K562 (cell line): ENCODE results near the gene MYOZ3. TPM values are rescaled to one million over a fixed set of nuclear protein-coding genes. Genes with fewer than 3 reads are reported as not detected.

Experiments
- ATAC-seq: fragments of 200-7000 bp; cut with Tn5 transposase; 3 replicates; pipeline ENCODE4 v1.9.1; 2020; ENCODE audit warnings: moderate library complexity
- BruUV-seq: library from RNA; stranded (reverse); fragments of 400-500 nt; replicated peaks from 2 replicates; lab custom pipeline; 2021; lab: Mats Ljungman, UMichigan
- CTCF ChIA-PET: fragments of 300-600 bp; formaldehyde crosslinking; extraction: SDS; loops from one replicate; lab custom pipeline; 2021; ENCODE audit warnings: low intra/inter-chr PET ratio; lab: Yijun Ruan, JAX
- POLR2A ChIA-PET: fragments of 300-600, 350-650 bp; sonication (Branson Sonifier 250); formaldehyde crosslinking; extraction: SDS; loops from one replicate; lab custom pipeline; 2021; ENCODE audit warnings: antibody characterized with exemption, inconsistent platforms; lab: Yijun Ruan, JAX
- DNase-seq, 4 experiments: peaks; one replicate each; pipeline versions ENCODE4 v3.0.0 to v3.0.0-alpha.2; 2011 to 2018; ENCODE audit warnings: low spot score in 3 of 4, mixed read lengths in 3 of 4; ENCODE audit errors: extremely low read depth in 1 of 4
- FAIRE-seq: peaks from 2 replicates; lab custom pipeline; 2011; peaks lifted over from hg19 to GRCh38; lab: Jason Lieb, UNC
- H2AFZ ChIP-seq: 2 replicates; pipeline ENCODE4 v1.6.0; 2011; ENCODE audit warnings: low read depth, low read length, control low read depth, inconsistent platforms
- H3K27ac ChIP-seq: fragments of 200-600 bp; 3 replicates; pipeline ENCODE4 v1.8.0; 2011; ENCODE audit warnings: low read depth, mild to moderate bottlenecking, control low read depth, inconsistent platforms, low read length, moderate library complexity, mixed read lengths; ENCODE audit errors: extremely low read depth
- H3K27me3 ChIP-seq, 2 experiments: fragments of 300-600 bp in 1 of 2; 2 replicates in 1 of 2; 3 replicates in 1 of 2; pipeline versions ENCODE4 v1.6.0 to v1.8.0; 2011; ENCODE audit warnings: inconsistent platforms in 2 of 2, low read length in 2 of 2, mild to moderate bottlenecking in 1 of 2, mixed read lengths in 1 of 2, moderate library complexity in 1 of 2; ENCODE audit not compliant: control insufficient read depth in 2 of 2, insufficient read depth in 2 of 2
- H3K36me3 ChIP-seq: fragments of 300-600 bp; 3 replicates; pipeline ENCODE4 v1.8.0; 2011; ENCODE audit warnings: mild to moderate bottlenecking, low read length, inconsistent platforms; ENCODE audit not compliant: control insufficient read depth, insufficient read depth
- H3K4me1 ChIP-seq, 2 experiments: fragments of 200-600 bp in 1 of 2; replicated peaks in 1 of 2; 2 replicates in 1 of 2; 3 replicates in 1 of 2; pipeline versions ENCODE4 v1.5.1 to v1.8.0; 2011; ENCODE audit warnings: inconsistent platforms in 2 of 2, low read length in 2 of 2, mild to moderate bottlenecking in 1 of 2, mixed read lengths in 1 of 2, moderate library complexity in 1 of 2; ENCODE audit not compliant: control insufficient read depth in 2 of 2, insufficient read depth in 2 of 2
- H3K4me2 ChIP-seq: 2 replicates; pipeline ENCODE4 v1.6.1; 2011; ENCODE audit warnings: low read length, control low read depth, inconsistent platforms, mixed read lengths; ENCODE audit not compliant: insufficient read depth
- H3K4me3 ChIP-seq: fragments of 200-600 bp; sonication (generic), shearing (Covaris generic); 2 replicates; pipeline ENCODE4 v1.5.1; 2016; ENCODE audit warnings: control low read depth, inconsistent platforms
- H3K79me2 ChIP-seq: fragments of 200-600 bp; 3 replicates; pipeline ENCODE4 v1.8.0; 2011; ENCODE audit warnings: low read length, inconsistent platforms; ENCODE audit not compliant: control insufficient read depth, insufficient read depth
- H3K9ac ChIP-seq, 2 experiments: 2 replicates each; pipeline versions ENCODE4 v1.6.0 to v1.6.1; 2011; ENCODE audit warnings: low read depth in 2 of 2, low read length in 2 of 2, control low read depth in 1 of 2, inconsistent platforms in 1 of 2, mild to moderate bottlenecking in 1 of 2, mixed read lengths in 1 of 2; ENCODE audit not compliant: insufficient read depth in 1 of 2
- H3K9me1 ChIP-seq: one replicate; pipeline ENCODE4 v1.6.0; 2011; ENCODE audit warnings: inconsistent platforms, mild to moderate bottlenecking, low read length, moderate library complexity; ENCODE audit not compliant: control insufficient read depth, insufficient read depth
- H3K9me3 ChIP-seq: replicated peaks from 2 replicates; pipeline ENCODE4 v1.5.1; 2011; ENCODE audit warnings: low read depth, low read length, inconsistent platforms; ENCODE audit not compliant: control insufficient read depth, insufficient read depth
- H4K20me1 ChIP-seq: replicated peaks from 2 replicates; pipeline ENCODE4 v1.6.1; 2011; ENCODE audit warnings: low read length, inconsistent platforms, mixed read lengths; ENCODE audit not compliant: control insufficient read depth, insufficient read depth
- KDM5B ChIP-seq: fragments of 200-600 bp; sonication (generic); IDR thresholded peaks from 2 replicates; pipeline ENCODE4 v1.6.1; 2012; ENCODE audit warnings: low read depth, mild to moderate bottlenecking, moderate library complexity, low read length, control low read depth, inconsistent platforms; ENCODE audit not compliant: insufficient replicate concordance
- RBM25 ChIP-seq: fragments of 200-400 bp; formaldehyde crosslinking; IDR thresholded peaks from 2 replicates; pipeline ENCODE4 v1.6.1; 2018; ENCODE audit warnings: low read length, low read depth, moderate library complexity; ENCODE audit not compliant: severe bottlenecking
- ZNF124 ChIP-seq: sonication (generic); formaldehyde crosslinking; IDR thresholded peaks from 2 replicates; pipeline ENCODE4 v1.8.1; 2022; ENCODE audit warnings: missing genetic modification reagents
- ZNF134 ChIP-seq: fragments of 250-450 bp; sonication (Bioruptor Pico); conservative IDR thresholded peaks from 2 replicates; pipeline ENCODE4 v1.4.0; 2020
- WGBS: fragments of 100-300 bp; shearing (Covaris generic); methylation state at CpG from one replicate; pipeline ENCODE4 v1.1.6; 2016; ENCODE audit warnings: low coverage, mixed read lengths; ENCODE audit not compliant: insufficient coverage; ENCODE audit errors: missing lambda C conversion rate; 5-methylcytosine and 5-hydroxymethylcytosine counted together
- in situ Hi-C: fragments of 300-500 bp; cut with MboI; formaldehyde crosslinking; loops from 4 replicates; pipeline ENCODE4 v1.15.0; 2018; ENCODE audit warnings: inconsistent platforms, mixed read lengths
- intact Hi-C: fragments of 100-400 bp; cut with micrococcal nuclease; formaldehyde crosslinking; loops from 2 replicates; pipeline ENCODE4 v1.14.2; 2022
- polyA plus RNA-seq, 8 experiments: library from polyadenylated mRNA; depleted of rRNA in 4 of 8; stranded (reverse) in 5 of 8; unstranded in 3 of 8; fragments of >200 nt; fragmentation: Nextera tagmentation in 2 of 8; fragmentation: Illumina TruSeq in 1 of 8; extraction: Ambion mirVana in 2 of 8; extraction: Trizol in 1 of 8; gene quantifications; 2 replicates each; pipeline versions ENCODE4 v1.2.1 to v1.2.3, GENCODE V29; 2011 to 2014; ENCODE audit warnings: inconsistent platforms in 1 of 8, missing spikeins in 1 of 8
- total RNA-seq, 7 experiments: library from RNA; depleted of rRNA in 6 of 7; stranded (reverse); fragments of >200 nt in 6 of 7; fragmentation: Illumina TruSeq in 2 of 7; extraction: Trizol in 2 of 7; gene quantifications; 2 replicates each; pipeline versions ENCODE4 v1.2.1 to v1.2.3, GENCODE V29; 2011 to 2021; ENCODE audit warnings: low replicate concordance in 1 of 7

The MYOZ3 gene
- total and polyA plus RNA-seq, 9 of the 15 experiments (the other 6 are each of a cell fraction or from before 2014, with no cell fraction given): not detected

GRCh38 chr5:150659360-150660107 lies 1.5 kb upstream of the MYOZ3 start:
- Histone ChIP-seq H4K20me1 (no peaks in the 10 kb centered on the region), H3K4me3 (no peak overlapping the region)
- TF ChIP-seq RBM25 (peak; percentile 31), ZNF134 (CRISPR knock-in tag) (no peak)
- TF ChIP-seq, all 486 proteins: peak for 1
- in situ Hi-C loops: loop anchor here (10.0 kb wide), 1 partner anchor 205 kb away; no protein-coding TSS in a partner anchor
- ATAC-seq (no peak), FAIRE-seq (no peak), DNase-seq (no peak)
- Histone ChIP-seq H3K36me3 (no peaks in the 10 kb centered on the region), H3K9me1 (no peaks in the 10 kb centered on the region), H3K9ac (no peak overlapping the region), H3K79me2 (no peaks in the 10 kb centered on the region), H3K9me3 (no peaks in the 10 kb centered on the region), H3K4me2 (no peak overlapping the region), H3K4me1 (peaks cover 9 to 13% of the 10 kb centered on the region in 2 experiments; a peak in 4 of 5 replicates), H3K27ac (no peak overlapping the region), H2AFZ (no peak overlapping the region), H3K27me3 (peaks cover 13 to 43% of the 10 kb centered on the region in 2 experiments)
- CTCF ChIA-PET: no interaction called here
- intact Hi-C loops: no loop called here
- POLR2A ChIA-PET: interaction anchor here (0.8 kb wide), 1 partner anchor 38 kb away, joined by 4 read pairs; no protein-coding TSS in a partner anchor
- WGBS: 13% methylated on average over 11 of the region's 11 CpGs
- no TSS peak for BruUV-seq

GRCh38 chr5:150660108-150660831 lies 781 bp upstream of the MYOZ3 start:
- intact Hi-C loops: no loop called here
- Histone ChIP-seq H3K9ac (no peak overlapping the region), H3K27me3 (peaks cover 18 to 46% of the 10 kb centered on the region in 2 experiments; a peak in 4 of 5 replicates), H3K9me1 (no peaks in the 10 kb centered on the region), H3K36me3 (no peaks in the 10 kb centered on the region), H3K9me3 (no peaks in the 10 kb centered on the region), H3K4me1 (peaks cover 9 to 13% of the 10 kb centered on the region in 2 experiments; a peak in 4 of 5 replicates), H3K4me3 (no peak overlapping the region), H3K4me2 (no peak overlapping the region), H3K27ac (no peak overlapping the region), H2AFZ (no peak overlapping the region), H3K79me2 (no peaks in the 10 kb centered on the region), H4K20me1 (no peaks in the 10 kb centered on the region)
- DNase-seq: no peak
- ChIA-PET CTCF (no interaction called here), POLR2A (interaction anchor here (0.8 kb wide), 1 partner anchor 38 kb away, joined by 5 read pairs; no protein-coding TSS in a partner anchor)
- no TSS peak for BruUV-seq
- FAIRE-seq: no peak
- no peak for TF ChIP-seq KDM5B
- no peak for TF ChIP-seq ZNF124 (CRISPR knock-in tag)
- ATAC-seq: no peak
- in situ Hi-C loops: no loop called here
- 12% methylated on average over 4 of the region's 4 CpGs for WGBS
